Stomach (tissue), 9 donors: ENCODE measurements around the gene ATP2A3. TPM values are rescaled to one million over a fixed set of nuclear protein-coding genes. Genes with fewer than 3 reads are reported as not detected.

Experiments used
- DNase-seq, 2 donors: peaks; one replicate each; pipeline versions ENCODE4 v3.0.0 to v3.0.0-alpha.2; 2013 to 2019
- H3K27ac ChIP-seq, 5 donors: fragments of 200-600 bp in 4 of 5; sonication (generic) in 4 of 5; one replicate each; pipeline ENCODE4 v1.5.1; 2013 to 2019; ENCODE audit warnings: mild to moderate bottlenecking in 1 of 5, moderate library complexity in 1 of 5
- H3K27me3 ChIP-seq, 3 donors: fragments of 200-600 bp; sonication (generic); one replicate each; pipeline ENCODE4 v1.5.1; 2017 to 2019; ENCODE audit warnings: mixed run types in 1 of 3
- H3K36me3 ChIP-seq, 4 donors: fragments of 200-600 bp; sonication (generic); 1 replicate in 3 of 4; 2 replicates in 1 of 4; pipeline ENCODE4 v1.5.1; 2016 to 2019
- H3K4me1 ChIP-seq, 4 donors: fragments of 200-600 bp; sonication (generic); one replicate each; pipeline ENCODE4 v1.5.1; 2016 to 2019
- H3K4me3 ChIP-seq, 4 donors: fragments of 200-600 bp; sonication (generic) in 3 of 4; one replicate each; pipeline ENCODE4 v1.5.1; 2016 to 2019; ENCODE audit warnings: mild to moderate bottlenecking in 1 of 4
- H3K9me3 ChIP-seq, 4 donors: fragments of 200-600 bp; sonication (generic); one replicate each; pipeline ENCODE4 v1.5.1; 2016 to 2019
- EP300 ChIP-seq: sonication (generic); formaldehyde crosslinking; IDR thresholded peaks from one replicate; pipeline ENCODE4 v1.6.1; 2017; ENCODE audit warnings: antibody characterized with exemption
- POLR2A ChIP-seq, 4 donors: fragments of 450-650 bp; IDR thresholded peaks; one replicate each; pipeline ENCODE4 v1.6.1; 2016; ENCODE audit warnings: antibody characterized with exemption in 4 of 4, control low read depth in 2 of 4, mild to moderate bottlenecking in 1 of 4, moderate library complexity in 1 of 4
- POLR2AphosphoS5 ChIP-seq, 3 donors: sonication (generic); formaldehyde crosslinking; IDR thresholded peaks; one replicate each; pipeline ENCODE4 v1.6.1; 2016; ENCODE audit warnings: antibody characterized with exemption in 3 of 3
- WGBS, 5 donors: extraction: QIAGEN DNeasy Blood & Tissue Kit in 3 of 5; methylation state at CpG; one replicate each; pipeline versions ENCODE4 v1.1.5 to v1.1.7; 2013 to 2018; 5-methylcytosine and 5-hydroxymethylcytosine counted together
- intact Hi-C: fragments of 100-400 bp; cut with DNase I; formaldehyde crosslinking; loops from one replicate; pipeline ENCODE4 v1.15.1; 2023; ENCODE audit warnings: low total_unique reads
- polyA plus RNA-seq, 3 donors: library from polyadenylated mRNA; stranded (reverse); fragments of 200-250 nt; gene quantifications; one replicate each; pipeline ENCODE4 v1.2.3, GENCODE V29; 2013
- total RNA-seq, 5 donors: library from RNA; depleted of rRNA; stranded (reverse); fragments of >200 nt; gene quantifications; one replicate each; pipeline versions ENCODE4 v1.1.0 to v1.2.3, GENCODE V29; 2014 to 2016
- TF ChIP-seq, protein P1 (sequence below), 7 experiments: fragments of 450-650 bp in 4 of 7; fragments of 200-600 bp in 3 of 7; sonication (generic) in 3 of 7; IDR thresholded peaks; one replicate each; pipeline ENCODE4 v1.5.1; 2016 to 2019; ENCODE audit warnings: antibody characterized with exemption in 7 of 7, control low read depth in 2 of 7, mild to moderate bottlenecking in 1 of 7
- donor health status: healthy with polysubstance abuse.
- donor health status: Bipolar disorder and iron deficiency.
- donor health status: healthy.

Gene ATP2A3
- total and polyA plus RNA-seq, 8 donors: 10.4 to 1,069 (median 64.1) TPM

DNA sequence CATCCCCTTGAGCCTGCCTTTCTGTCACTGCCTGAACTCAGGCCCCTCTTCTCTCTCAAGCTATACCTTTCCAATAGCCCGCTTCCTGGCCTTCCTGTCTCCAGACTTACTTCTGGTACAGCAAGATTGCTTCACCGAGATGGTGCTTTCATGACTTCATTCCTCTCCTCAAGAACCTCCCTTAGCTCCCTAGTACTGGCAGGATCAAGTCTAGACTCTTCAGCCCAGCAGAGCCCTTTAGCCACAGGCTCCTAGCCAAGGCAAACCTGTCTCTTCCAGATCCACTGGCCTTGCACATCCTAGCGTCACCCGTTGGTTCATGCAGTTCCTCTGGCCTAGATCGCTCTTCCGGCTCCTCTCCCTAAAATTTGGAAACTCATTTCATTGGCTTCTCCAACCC lies 6.4 kb upstream of the ATP2A3 start:
- peaks cover 0 to 11% (median 8%) of the 10 kb centered on the region in 4 donors for H3K9me3 ChIP-seq
- WGBS, 5 donors: 88 to 96% (median 95%) methylated on average over 6 of the region's 6 CpGs
- H3K36me3 ChIP-seq: no peaks in the 10 kb centered on the region
- TF ChIP-seq EP300 (no peak), POLR2A (IDR thresholded peaks at IDR 0.05) (no peak), POLR2AphosphoS5 (IDR thresholded peaks at IDR 0.05) (no peak)
- TF ChIP-seq, protein P1, sequence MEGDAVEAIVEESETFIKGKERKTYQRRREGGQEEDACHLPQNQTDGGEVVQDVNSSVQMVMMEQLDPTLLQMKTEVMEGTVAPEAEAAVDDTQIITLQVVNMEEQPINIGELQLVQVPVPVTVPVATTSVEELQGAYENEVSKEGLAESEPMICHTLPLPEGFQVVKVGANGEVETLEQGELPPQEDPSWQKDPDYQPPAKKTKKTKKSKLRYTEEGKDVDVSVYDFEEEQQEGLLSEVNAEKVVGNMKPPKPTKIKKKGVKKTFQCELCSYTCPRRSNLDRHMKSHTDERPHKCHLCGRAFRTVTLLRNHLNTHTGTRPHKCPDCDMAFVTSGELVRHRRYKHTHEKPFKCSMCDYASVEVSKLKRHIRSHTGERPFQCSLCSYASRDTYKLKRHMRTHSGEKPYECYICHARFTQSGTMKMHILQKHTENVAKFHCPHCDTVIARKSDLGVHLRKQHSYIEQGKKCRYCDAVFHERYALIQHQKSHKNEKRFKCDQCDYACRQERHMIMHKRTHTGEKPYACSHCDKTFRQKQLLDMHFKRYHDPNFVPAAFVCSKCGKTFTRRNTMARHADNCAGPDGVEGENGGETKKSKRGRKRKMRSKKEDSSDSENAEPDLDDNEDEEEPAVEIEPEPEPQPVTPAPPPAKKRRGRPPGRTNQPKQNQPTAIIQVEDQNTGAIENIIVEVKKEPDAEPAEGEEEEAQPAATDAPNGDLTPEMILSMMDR (IDR thresholded peaks at IDR 0.05): no peak
- DNase-seq: no peak
- H3K27me3 ChIP-seq: no peaks in the 10 kb centered on the region
- intact Hi-C loops: no loop called here
- no peak overlapping the region for H3K27ac ChIP-seq
- H3K4me1 ChIP-seq: peaks cover 0 to 44% (median 35%) of the 10 kb centered on the region in 4 donors
- H3K4me3 ChIP-seq: no peak overlapping the region

DNA sequence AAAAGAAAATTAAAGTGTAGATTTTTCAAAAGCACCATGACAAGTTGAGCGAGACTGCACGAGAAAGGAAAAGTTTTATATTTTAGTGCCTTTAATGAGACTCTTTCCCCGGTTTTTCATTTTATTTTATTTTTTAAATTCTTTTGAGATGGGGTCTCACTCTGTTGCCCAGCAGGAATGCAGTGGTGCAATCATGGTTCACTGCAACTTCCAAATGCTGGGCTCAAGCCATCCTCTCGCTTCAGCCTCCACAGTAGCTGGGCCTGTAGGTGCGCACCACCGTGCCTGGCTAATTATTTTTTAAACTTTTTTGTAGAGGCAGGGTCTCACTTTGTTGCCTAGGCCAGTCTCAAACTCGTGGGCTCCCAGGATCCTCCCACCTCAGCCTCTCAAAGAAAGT lies 5.7 kb upstream of the ATP2A3 start:
- H3K36me3 ChIP-seq: no peaks in the 10 kb centered on the region
- no peak for DNase-seq
- H3K27me3 ChIP-seq: no peaks in the 10 kb centered on the region
- 84 to 94% (median 93%) methylated on average over 7 of the region's 7 CpGs for WGBS, 5 donors
- no peak for TF ChIP-seq POLR2AphosphoS5 (IDR thresholded peaks at IDR 0.05)
- TF ChIP-seq, protein P1 (IDR thresholded peaks at IDR 0.05): no peak
- no peak for TF ChIP-seq POLR2A (IDR thresholded peaks at IDR 0.05)
- H3K27ac ChIP-seq: no peak overlapping the region
- H3K9me3 ChIP-seq: peaks cover 0 to 7% (median 5%) of the 10 kb centered on the region in 4 donors
- no peak overlapping the region for H3K4me3 ChIP-seq
- intact Hi-C loops: no loop called here
- peaks cover 7 to 51% (median 41%) of the 10 kb centered on the region in 4 donors for H3K4me1 ChIP-seq

DNA sequence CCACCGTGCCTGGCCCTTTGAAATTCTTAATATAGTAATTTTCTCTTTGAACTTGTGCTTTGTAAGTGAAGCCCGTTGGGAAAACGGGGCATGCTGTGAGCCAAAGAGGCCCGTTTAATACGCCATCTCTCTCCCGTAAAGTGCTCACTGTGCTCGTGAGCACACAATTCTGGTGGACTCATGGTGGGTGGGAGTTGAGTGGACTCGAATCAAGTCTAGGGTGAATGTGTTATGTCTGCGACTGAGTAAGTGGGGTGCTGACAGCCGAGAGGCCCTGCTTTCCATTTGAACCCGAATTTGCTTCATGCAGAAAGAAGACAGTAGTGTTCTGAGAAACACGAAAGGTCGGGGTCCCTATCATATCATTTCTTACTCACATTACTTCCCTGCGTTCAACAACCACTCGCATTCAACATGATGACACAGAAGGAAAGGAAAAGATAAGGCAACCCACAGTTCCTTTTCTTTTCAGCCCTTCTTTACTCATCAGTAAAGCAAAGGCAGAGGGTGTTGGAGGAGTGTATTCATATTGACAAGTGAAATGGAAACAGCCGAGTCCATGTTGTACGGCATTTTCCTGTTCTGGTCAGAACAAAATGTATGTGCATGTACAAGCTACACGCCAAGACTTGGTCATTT lies 4.8 kb upstream of the ATP2A3 start:
- no peak for TF ChIP-seq EP300
- TF ChIP-seq POLR2AphosphoS5 (IDR thresholded peaks at IDR 0.05): no peak
- H3K36me3 ChIP-seq: no peaks in the 10 kb centered on the region
- peaks cover 14 to 51% (median 45%) of the 10 kb centered on the region in 4 donors for H3K4me1 ChIP-seq
- H3K27ac ChIP-seq: no peak overlapping the region
- DNase-seq: no peak
- intact Hi-C loops: no loop called here
- H3K27me3 ChIP-seq: peaks cover 0 to 6% (median 0%) of the 10 kb centered on the region in 3 donors
- no peak overlapping the region for H3K4me3 ChIP-seq
- H3K9me3 ChIP-seq: no peaks in the 10 kb centered on the region
- 73 to 91% (median 88%) methylated on average over 18 of the region's 18 CpGs for WGBS, 5 donors

DNA sequence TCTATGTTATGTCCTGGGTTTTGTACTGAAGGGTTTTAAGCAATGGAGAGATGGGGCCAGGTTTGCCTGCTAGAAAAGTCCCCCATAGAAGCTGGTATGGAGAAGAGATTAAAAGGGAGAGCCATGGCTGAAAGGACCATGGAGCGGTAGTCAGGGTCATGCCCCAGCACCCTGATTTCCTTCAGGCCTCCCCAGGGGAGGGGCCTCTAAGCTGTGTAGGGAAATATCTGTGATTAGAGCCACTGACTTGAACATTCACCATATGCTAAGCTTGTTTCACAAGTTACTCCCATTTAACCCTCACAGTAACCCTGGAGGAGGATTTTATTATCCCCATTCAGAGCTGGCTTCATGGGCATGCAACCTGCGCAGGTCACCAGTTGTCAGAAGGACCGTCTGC lies 3.8 kb upstream of the ATP2A3 start:
- no peaks in the 10 kb centered on the region for H3K36me3 ChIP-seq
- H3K27me3 ChIP-seq: peaks cover 0 to 16% (median 6%) of the 10 kb centered on the region in 3 donors
- peak overlapping the region; percentile 25 to 89 (median 82) for H3K27ac ChIP-seq
- H3K9me3 ChIP-seq: no peaks in the 10 kb centered on the region
- H3K4me3 ChIP-seq: no peak overlapping the region
- WGBS, 5 donors: 78 to 94% (median 90%) methylated on average over 3 of the region's 3 CpGs
- DNase-seq: no peak
- TF ChIP-seq EP300: no peak
- intact Hi-C loops: no loop called here
- H3K4me1 ChIP-seq: peaks cover 21 to 55% (median 52%) of the 10 kb centered on the region in 4 donors

DNA sequence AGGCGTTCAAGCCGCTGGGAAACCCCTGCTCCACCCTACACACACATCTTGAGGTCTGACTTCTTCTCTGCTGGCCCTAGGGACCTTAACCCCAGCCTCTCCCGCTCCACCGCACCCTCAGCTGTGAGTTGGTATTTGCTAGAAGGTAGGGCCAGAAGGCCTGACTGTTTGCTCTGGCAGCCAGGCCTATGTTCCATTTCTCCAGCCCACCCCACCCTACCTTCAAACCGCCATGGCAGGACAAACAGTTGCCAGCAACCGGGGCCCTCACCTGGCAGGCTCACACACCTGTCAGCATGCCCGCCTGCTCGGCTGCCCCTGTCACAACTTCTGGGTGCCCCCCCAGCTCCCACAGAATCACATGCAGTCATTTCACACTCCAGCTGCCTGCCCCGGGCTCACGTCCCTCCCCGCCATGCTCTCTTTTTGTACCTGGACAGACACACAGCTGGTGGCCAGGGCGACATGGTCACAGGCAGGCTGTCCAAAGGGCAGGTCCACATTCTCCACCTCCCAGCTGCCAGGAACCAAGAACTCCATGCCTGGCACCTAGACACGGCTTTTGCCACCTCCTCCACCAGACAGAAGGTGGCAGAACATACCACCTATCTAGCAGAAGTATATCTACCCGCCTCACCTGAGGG lies 2.6 kb upstream of the ATP2A3 start:
- peak; percentile 88 to 89 for DNase-seq
- Histone ChIP-seq H3K4me1 (peaks cover 24 to 56% (median 54%) of the 10 kb centered on the region in 4 donors), H3K36me3 (no peaks in the 10 kb centered on the region), H3K27ac (peak overlapping the region; percentile 78 to 89 (median 86)), H3K27me3 (peaks cover 0 to 23% (median 6%) of the 10 kb centered on the region in 3 donors), H3K4me3 (no peak overlapping the region), H3K9me3 (no peaks in the 10 kb centered on the region)
- WGBS, 5 donors: 26 to 56% (median 44%) methylated on average over 14 of the region's 14 CpGs
- intact Hi-C loops: no loop called here
- TF ChIP-seq POLR2A (IDR thresholded peaks at IDR 0.05) (peak in 1 of 4 donors; percentile 8), POLR2AphosphoS5 (IDR thresholded peaks at IDR 0.05) (peak in 2 of 3 donors; percentile 48 to 55), EP300 (no peak)
- TF ChIP-seq, protein P1 (IDR thresholded peaks at IDR 0.05): peak in 2 of 7 experiments; percentile 22 to 42
